ENCODE measurements around the gene NTM. TPM values are rescaled to one million over a fixed set of nuclear protein-coding genes. Genes with fewer than 3 reads are reported as not detected.

NTM gene
- total RNA-seq, 2 donors from 2014 or later = 1.7 to 3.6 TPM

- Mint-ChIP-seq H3K4me3 (no peak overlapping the region), H3K27me3 (ENCODE audit: insufficient read depth) (peaks cover 1% of the 10 kb centered on the region), H3K4me1 (peaks cover 6% of the 10 kb centered on the region), H3K27ac (no peak overlapping the region), H3K9me3 (no peaks in the 10 kb centered on the region), H3K36me3 (ENCODE audit: low read depth) (no peaks in the 10 kb centered on the region)
- Histone ChIP-seq H3K27me3 (ENCODE audit: control insufficient read depth, insufficient read depth, low read length, poor library complexity, severe bottlenecking) (peaks cover 8% of the 10 kb centered on the region), H3K9me3 (ENCODE audit: control insufficient read depth, low read length) (no peaks in the 10 kb centered on the region), H3K4me3 (ENCODE audit: low read length) (no peak overlapping the region), H3K4me1 (ENCODE audit: control insufficient read depth, insufficient read depth, low read length) (peaks cover 3% of the 10 kb centered on the region), H3K36me3 (ENCODE audit: control insufficient read depth, insufficient read depth, low read length) (no peaks in the 10 kb centered on the region), H3K9ac (ENCODE audit: extremely low read depth, low read length, poor library complexity, severe bottlenecking) (no peak overlapping the region), H3K27ac (ENCODE audit: low read depth, low read length) (no peak overlapping the region)
- DNase-seq = no peak
- no peak for TF ChIP-seq CTCF (conservative IDR thresholded peaks at IDR 0.05)
- WGBS, 2 experiments (ENCODE audit: insufficient coverage in 1 of 2, insufficient read length in 1 of 2) = 95 to 97% methylated on average over 6 to 7 of the region's 7 CpGs
Measured at GRCh38 chr11:132260636-132261035, 890.2 kb downstream of the NTM start.

- Mint-ChIP-seq H3K4me1 (peaks cover 6% of the 10 kb centered on the region), H3K4me3 (no peak overlapping the region), H3K36me3 (ENCODE audit: low read depth) (no peaks in the 10 kb centered on the region), H3K9me3 (no peaks in the 10 kb centered on the region), H3K27ac (no peak overlapping the region), H3K27me3 (ENCODE audit: insufficient read depth) (peaks cover 1% of the 10 kb centered on the region)
- Histone ChIP-seq H3K27ac (ENCODE audit: low read depth, low read length) (no peak overlapping the region), H3K9me3 (ENCODE audit: control insufficient read depth, low read length) (no peaks in the 10 kb centered on the region), H3K9ac (ENCODE audit: extremely low read depth, low read length, poor library complexity, severe bottlenecking) (no peak overlapping the region), H3K36me3 (ENCODE audit: control insufficient read depth, insufficient read depth, low read length) (no peaks in the 10 kb centered on the region), H3K27me3 (ENCODE audit: control insufficient read depth, insufficient read depth, low read length, poor library complexity, severe bottlenecking) (peaks cover 12% of the 10 kb centered on the region), H3K4me3 (ENCODE audit: low read length) (no peak overlapping the region), H3K4me1 (ENCODE audit: control insufficient read depth, insufficient read depth, low read length) (peaks cover 3% of the 10 kb centered on the region)
- no peak for TF ChIP-seq CTCF (conservative IDR thresholded peaks at IDR 0.05)
- 73 to 85% methylated on average over 3 to 5 of the region's 5 CpGs for WGBS, 2 experiments (ENCODE audit: insufficient coverage in 1 of 2, insufficient read length in 1 of 2)
- no peak for DNase-seq
Measured at GRCh38 chr11:132263241-132263640, 892.8 kb downstream of the NTM start.

GRCh38 chr11:132263875-132264274 lies 893.5 kb downstream of the NTM start:
- DNase-seq = no peak
- no peak overlapping the region for H3K27ac ChIP-seq (ENCODE audit: low read depth, low read length)
- no peaks in the 10 kb centered on the region for H3K9me3 ChIP-seq (ENCODE audit: control insufficient read depth, low read length)
- H3K4me3 ChIP-seq (ENCODE audit: low read length) = no peak overlapping the region
- H3K9ac ChIP-seq (ENCODE audit: extremely low read depth, low read length, poor library complexity, severe bottlenecking) = no peak overlapping the region
- Mint-ChIP-seq H3K4me1 (peaks cover 6% of the 10 kb centered on the region), H3K4me3 (no peak overlapping the region), H3K9me3 (no peaks in the 10 kb centered on the region), H3K27ac (no peak overlapping the region), H3K36me3 (ENCODE audit: low read depth) (no peaks in the 10 kb centered on the region), H3K27me3 (ENCODE audit: insufficient read depth) (peaks cover 1% of the 10 kb centered on the region)
- H3K4me1 ChIP-seq (ENCODE audit: control insufficient read depth, insufficient read depth, low read length) = peaks cover 3% of the 10 kb centered on the region
- H3K36me3 ChIP-seq (ENCODE audit: control insufficient read depth, insufficient read depth, low read length) = no peaks in the 10 kb centered on the region
- peaks cover 6% of the 10 kb centered on the region for H3K27me3 ChIP-seq (ENCODE audit: control insufficient read depth, insufficient read depth, low read length, poor library complexity, severe bottlenecking)
- TF ChIP-seq CTCF (conservative IDR thresholded peaks at IDR 0.05) = no peak
- 90 to 91% methylated on average over 2 to 4 of the region's 4 CpGs for WGBS, 2 experiments (ENCODE audit: insufficient coverage in 1 of 2, insufficient read length in 1 of 2)
